ENCODE results near the gene KLHDC7B.
A peak's percentile ranks its signal among the peaks of the same experiment; 100 is the strongest.

KLHDC7B gene

DNA sequence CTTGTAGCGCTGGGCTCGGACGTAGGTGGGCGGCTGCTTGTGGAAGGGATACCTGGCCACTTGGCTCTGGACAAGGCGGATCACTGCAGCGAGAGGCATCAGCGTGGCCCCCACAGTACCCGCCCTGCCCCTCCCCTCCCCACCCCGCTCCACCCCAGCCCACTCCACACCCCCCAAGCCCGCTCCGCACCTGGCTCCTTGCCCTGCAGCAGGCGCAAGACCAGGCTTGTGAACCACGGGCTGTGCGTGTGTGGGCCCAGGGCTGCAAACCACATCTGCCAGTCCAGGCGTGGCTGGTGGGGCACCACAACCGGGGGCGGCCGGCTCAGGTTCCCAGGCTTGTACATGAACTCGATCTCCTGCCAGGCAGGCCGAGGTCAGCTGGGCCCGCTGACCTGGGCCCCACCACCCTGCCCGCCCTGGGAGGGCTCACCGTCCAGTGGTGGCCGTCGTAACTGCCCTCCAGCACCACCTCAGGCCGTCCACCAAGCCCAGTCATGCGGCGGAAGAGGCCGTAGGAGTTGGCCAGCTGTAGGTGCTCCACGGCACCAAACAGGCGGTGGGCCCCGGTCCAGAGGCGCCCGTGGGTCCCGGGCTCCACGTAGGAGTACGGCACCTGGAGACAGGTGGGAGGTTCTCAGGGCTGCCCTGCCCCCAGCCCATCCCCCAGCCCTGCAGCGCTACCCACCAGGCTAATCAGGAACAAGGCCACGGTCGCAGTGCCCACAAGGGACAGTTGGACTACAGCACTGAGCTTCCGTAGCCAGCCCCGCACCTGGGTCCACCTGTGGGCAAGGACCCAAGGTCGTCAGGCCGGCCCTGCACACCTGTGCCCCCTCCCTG is 41.1 kb upstream of the KLHDC7B start:
- no peak overlapping the region for H3K4me3 ChIP-seq
- H3K36me3 ChIP-seq (ENCODE audit: insufficient read depth, low read length), result peaks cover 10% of the 10 kb centered on the region; the same call in 1 of the 2 replicates
- no peaks in the 10 kb centered on the region for H3K9me3 ChIP-seq (ENCODE audit: low read depth, low read length)
- no peak for TF ChIP-seq FOXP2 (optimal IDR thresholded peaks at IDR 0.05; ENCODE audit: control extremely low read depth, extremely low read length, insufficient read depth)
- TF ChIP-seq EZH2 (IDR thresholded peaks at IDR 0.05), result no peak
- no peak for TF ChIP-seq POLR2AphosphoS5 (IDR thresholded peaks at IDR 0.05; ENCODE audit: borderline replicate concordance, low read depth, low read length)
- H3K27ac ChIP-seq, result no peak overlapping the region
- DNase-seq (ENCODE audit: low read depth, low spot score), result no peak
- no peak overlapping the region for H3K9ac ChIP-seq (ENCODE audit: insufficient read length)

DNA sequence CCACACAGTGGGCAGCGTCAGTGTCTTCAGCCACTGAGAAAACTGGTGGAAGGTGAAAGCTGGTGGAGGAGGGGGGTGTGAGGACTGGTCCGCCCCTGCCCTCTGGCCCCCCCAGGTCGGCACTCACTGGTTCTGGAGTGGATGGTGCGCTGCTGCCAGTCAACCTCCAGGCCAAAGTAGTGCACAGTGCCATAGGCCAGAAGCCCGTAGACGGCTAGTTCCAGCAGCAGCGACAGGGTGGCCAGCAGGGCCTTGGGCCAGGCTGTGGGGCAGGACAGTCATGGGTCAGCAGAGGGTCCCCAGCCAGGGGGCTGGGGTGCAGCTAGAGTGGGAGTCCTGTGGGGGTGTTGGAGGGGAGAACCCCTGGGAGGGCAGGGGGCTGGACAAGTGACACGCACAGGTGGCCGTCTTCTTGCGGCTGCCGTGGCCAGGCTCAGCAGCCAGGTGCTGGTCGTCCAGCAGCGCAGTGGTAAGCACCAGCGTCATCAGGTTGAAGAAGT is 40.4 kb upstream of the KLHDC7B start:
- DNase-seq (ENCODE audit: low read depth, low spot score), result no peak
- H3K27ac ChIP-seq, result no peak overlapping the region
- H3K9ac ChIP-seq (ENCODE audit: insufficient read length), result no peak overlapping the region
- peaks cover 10% of the 10 kb centered on the region; the same call in 1 of the 2 replicates for H3K36me3 ChIP-seq (ENCODE audit: insufficient read depth, low read length)
- no peak overlapping the region for H3K4me3 ChIP-seq
- TF ChIP-seq POLR2AphosphoS5 (IDR thresholded peaks at IDR 0.05; ENCODE audit: borderline replicate concordance, low read depth, low read length) (no peak), EZH2 (IDR thresholded peaks at IDR 0.05) (no peak), FOXP2 (optimal IDR thresholded peaks at IDR 0.05; ENCODE audit: control extremely low read depth, extremely low read length, insufficient read depth) (no peak)
- no peaks in the 10 kb centered on the region for H3K9me3 ChIP-seq (ENCODE audit: low read depth, low read length)

DNA sequence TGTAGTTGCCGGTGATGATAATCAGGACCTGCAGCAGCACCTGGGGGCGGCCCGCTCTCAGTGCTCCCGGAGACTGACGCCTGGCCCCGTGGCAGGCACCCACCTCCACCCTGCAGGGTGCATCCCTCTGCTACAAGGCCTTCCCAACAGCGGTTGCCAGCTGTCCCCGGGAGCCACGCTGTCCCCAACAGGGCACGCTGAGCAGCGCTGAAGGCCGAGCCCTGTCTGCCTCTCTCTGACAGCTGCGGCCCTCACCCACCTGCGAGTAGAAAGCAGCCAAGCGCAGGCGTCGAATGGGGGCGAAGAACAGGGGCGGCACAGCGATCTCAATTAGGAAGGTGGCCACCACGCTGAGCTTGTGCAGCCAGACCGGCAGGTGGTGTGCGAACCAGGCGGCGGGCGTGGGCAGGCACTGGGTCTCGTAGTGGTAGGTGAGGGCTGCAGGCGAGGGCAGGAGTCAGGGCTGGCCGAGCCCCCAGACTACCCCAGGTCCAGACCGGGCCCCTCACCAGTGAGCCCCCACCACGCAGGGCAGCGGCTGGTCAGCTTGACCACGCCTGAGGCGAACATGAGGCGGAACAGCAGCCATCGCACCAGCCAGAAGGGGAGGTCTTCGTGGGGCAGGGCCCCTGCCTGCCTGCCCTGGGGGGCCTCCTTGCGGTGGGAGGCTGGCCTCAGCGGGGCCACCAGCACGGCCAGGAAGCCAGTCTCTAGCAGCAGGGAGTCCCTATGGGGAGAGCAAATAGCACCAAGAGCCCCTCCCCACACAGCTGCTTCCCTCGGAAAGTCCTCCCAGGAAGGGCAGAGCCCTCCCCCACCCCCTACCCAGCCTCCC is 39.7 kb upstream of the KLHDC7B start:
- DNase-seq (ENCODE audit: low read depth, low spot score), result no peak
- H3K9me3 ChIP-seq (ENCODE audit: low read depth, low read length), result no peaks in the 10 kb centered on the region
- peak overlapping the region; percentile 98 for H3K4me3 ChIP-seq
- no peak overlapping the region for H3K27ac ChIP-seq
- H3K9ac ChIP-seq (ENCODE audit: insufficient read length), result peak overlapping the region; percentile 94
- peaks cover 10% of the 10 kb centered on the region; the same call in 1 of the 2 replicates for H3K36me3 ChIP-seq (ENCODE audit: insufficient read depth, low read length)
- TF ChIP-seq POLR2AphosphoS5 (IDR thresholded peaks at IDR 0.05; ENCODE audit: borderline replicate concordance, low read depth, low read length), result no peak
- TF ChIP-seq FOXP2 (optimal IDR thresholded peaks at IDR 0.05; ENCODE audit: control extremely low read depth, extremely low read length, insufficient read depth), result no peak
- no peak for TF ChIP-seq EZH2 (IDR thresholded peaks at IDR 0.05)

DNA sequence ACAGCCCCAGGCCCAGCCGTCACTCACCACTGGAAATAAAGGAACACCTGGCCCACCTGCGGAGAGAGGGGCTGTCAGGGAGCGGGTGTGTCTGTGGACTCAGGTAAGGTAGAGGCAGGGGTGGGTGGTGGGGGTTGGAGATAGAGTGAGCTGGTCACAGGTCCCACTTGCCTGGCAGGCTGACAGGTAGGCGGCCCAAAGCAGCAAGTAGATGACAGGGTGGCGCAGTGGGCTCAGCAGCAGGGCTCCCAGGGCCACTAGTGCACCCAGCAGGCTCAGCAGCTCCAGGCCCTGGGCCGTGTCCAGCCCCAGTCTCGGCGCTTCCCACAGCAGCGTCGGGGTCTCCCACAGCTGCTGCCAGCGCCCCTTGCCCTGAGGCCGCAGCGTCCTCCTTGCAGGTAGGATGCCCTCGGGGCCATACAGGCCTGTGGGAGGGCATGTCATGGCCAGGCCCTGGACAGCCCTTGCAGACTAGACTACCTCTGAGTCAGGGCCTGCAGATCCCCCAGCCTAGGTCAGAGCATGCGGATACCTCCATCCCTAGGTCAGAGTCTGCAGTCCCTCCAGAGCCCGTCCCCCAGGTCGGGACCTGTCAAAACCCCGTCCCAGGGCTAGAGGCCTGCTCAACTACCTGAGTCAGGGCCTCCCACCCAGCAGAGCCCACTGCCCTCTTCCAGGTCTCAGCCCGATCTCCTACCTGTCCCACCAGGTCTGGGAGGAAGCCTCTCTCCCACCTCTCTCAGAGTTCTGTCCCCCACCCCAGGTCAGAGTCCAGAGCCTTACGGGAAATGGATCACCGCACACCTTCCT is 38.9 kb upstream of the KLHDC7B start:
- H3K27ac ChIP-seq, result peak overlapping the region; percentile 54; the same call in 1 of the 2 replicates
- no peaks in the 10 kb centered on the region for H3K9me3 ChIP-seq (ENCODE audit: low read depth, low read length)
- peak overlapping the region; percentile 98 for H3K4me3 ChIP-seq
- DNase-seq (ENCODE audit: low read depth, low spot score), result no peak
- no peak for TF ChIP-seq POLR2AphosphoS5 (IDR thresholded peaks at IDR 0.05; ENCODE audit: borderline replicate concordance, low read depth, low read length)
- TF ChIP-seq FOXP2 (optimal IDR thresholded peaks at IDR 0.05; ENCODE audit: control extremely low read depth, extremely low read length, insufficient read depth), result no peak
- no peak for TF ChIP-seq EZH2 (IDR thresholded peaks at IDR 0.05)
- H3K36me3 ChIP-seq (ENCODE audit: insufficient read depth, low read length), result peaks cover 10% of the 10 kb centered on the region; the same call in 1 of the 2 replicates
- peak overlapping the region; percentile 94 for H3K9ac ChIP-seq (ENCODE audit: insufficient read length)

GRCh38 chr22:50507421-50507990 is 38.2 kb upstream of the KLHDC7B start, which contains the start of gene LMF2:
Gene LMF2, minus strand, starts transcription at chr22:50507702. Its CDS starts 27 bp downstream, at chr22:50507675.
- H3K4me3 ChIP-seq, result peak within 1 kb of the TSS; percentile 98
- no peak for DNase-seq (ENCODE audit: low read depth, low spot score)
- H3K36me3 ChIP-seq (ENCODE audit: insufficient read depth, low read length), result peaks cover 16% of the 10 kb centered on the region; the same call in 1 of the 2 replicates
- no peak for TF ChIP-seq FOXP2 (optimal IDR thresholded peaks at IDR 0.05; ENCODE audit: control extremely low read depth, extremely low read length, insufficient read depth)
- TF ChIP-seq POLR2AphosphoS5 (IDR thresholded peaks at IDR 0.05; ENCODE audit: borderline replicate concordance, low read depth, low read length), result peak; percentile 59; the same call in 1 of the 2 replicates
- H3K9me3 ChIP-seq (ENCODE audit: low read depth, low read length), result no peaks in the 10 kb centered on the region
- H3K27ac ChIP-seq, result peak within 1 kb of the TSS; percentile 90
- H3K9ac ChIP-seq (ENCODE audit: insufficient read length), result peak within 1 kb of the TSS; percentile 94

- peak within 1 kb of the TSS; percentile 94 for H3K9ac ChIP-seq (ENCODE audit: insufficient read length)
- H3K27ac ChIP-seq, result peak within 1 kb of the TSS; percentile 90
- H3K36me3 ChIP-seq (ENCODE audit: insufficient read depth, low read length), result peaks cover 21% of the 10 kb centered on the region; the same call in 1 of the 2 replicates
- H3K9me3 ChIP-seq (ENCODE audit: low read depth, low read length), result no peaks in the 10 kb centered on the region
- TF ChIP-seq POLR2AphosphoS5 (IDR thresholded peaks at IDR 0.05; ENCODE audit: borderline replicate concordance, low read depth, low read length) (peak; percentile 89), EZH2 (IDR thresholded peaks at IDR 0.05) (no peak), FOXP2 (optimal IDR thresholded peaks at IDR 0.05; ENCODE audit: control extremely low read depth, extremely low read length, insufficient read depth) (no peak)
- peak; percentile 93 for DNase-seq (ENCODE audit: low read depth, low spot score)
- H3K4me3 ChIP-seq, result peak within 1 kb of the TSS; percentile 98
Observed at GRCh38 chr22:50507991-50508884, 37.5 kb upstream of the KLHDC7B start, which contains the start of gene NCAPH2. Gene NCAPH2, plus strand, starts transcription at chr22:50508224. Its CDS starts 114 bp downstream, at chr22:50508338.
